Measurements from ENCODE around the gene ATMIN. TPM values are rescaled to one million over a fixed set of nuclear protein-coding genes. Genes with fewer than 3 reads are reported as not detected.
A peak's percentile ranks its signal among the peaks of the same experiment; 100 is the strongest.

Gene ATMIN
- total and polyA plus RNA-seq, 2 experiments from 2014 or later: 9.8 to 41.7 TPM

GRCh38 chr16:80997964-80998620, 37.5 kb upstream of the ATMIN start:
- in situ Hi-C loops (cut with MboI): no loop called here
- no peak overlapping the region for H3K4me2 ChIP-seq (ENCODE audit: unreplicated experiment)
- H3K4me1 ChIP-seq (ENCODE audit: insufficient read depth): peaks cover 27% of the 10 kb centered on the region
- no peaks in the 10 kb centered on the region for H3K9me3 ChIP-seq (ENCODE audit: low read depth)
- TF ChIP-seq EZH2phosphoT487 (IDR thresholded peaks at IDR 0.05; ENCODE audit: insufficient read depth, low read depth) (no peak), EZH2 (IDR thresholded peaks at IDR 0.05; ENCODE audit: insufficient read depth, poor library complexity, severe bottlenecking) (no peak)
- H4K20me1 ChIP-seq (ENCODE audit: insufficient read depth): no peaks in the 10 kb centered on the region
- H3K27ac ChIP-seq: no peak overlapping the region
- peaks cover 96% of the 10 kb centered on the region for H3K79me2 ChIP-seq (ENCODE audit: insufficient read depth)
- H3K9ac ChIP-seq: no peak overlapping the region
- peaks cover 18% of the 10 kb centered on the region for H3F3A ChIP-seq (ENCODE audit: insufficient read depth)
- H3K9me2 ChIP-seq (ENCODE audit: insufficient read depth): no peaks in the 10 kb centered on the region
- DNase-seq: no peak
- 98 to 100% methylated on average over 7 of the region's 7 CpGs for WGBS, 2 experiments (ENCODE audit: low coverage in 1 of 2, low lambda C conversion rate in 2 of 2, missing lambda C conversion rate in 2 of 2)
- no peak overlapping the region for H3K4me3 ChIP-seq
- no peaks in the 10 kb centered on the region for H3K27me3 ChIP-seq (replicated peaks; ENCODE audit: insufficient read depth)
- no peaks in the 10 kb centered on the region for H3K36me3 ChIP-seq (ENCODE audit: low read depth)
- no peak overlapping the region for H2AFZ ChIP-seq

DNA sequence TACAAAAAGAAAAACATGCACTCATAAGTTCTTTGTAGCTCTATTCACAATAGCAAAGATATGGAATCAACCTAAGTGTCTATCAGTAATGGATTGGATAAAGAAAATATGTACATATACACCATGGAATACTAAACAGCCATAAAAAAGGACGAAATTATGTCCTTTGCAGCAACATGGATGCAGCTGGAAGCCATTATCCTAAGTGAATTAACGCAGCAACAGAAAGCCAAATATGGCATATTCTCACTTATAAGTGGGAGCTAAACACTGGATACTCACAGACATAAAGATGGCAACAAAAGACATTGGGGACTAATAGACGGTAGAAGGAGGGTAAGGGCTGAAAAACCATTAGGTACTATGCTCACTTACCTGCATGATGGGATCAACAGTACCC, 34.8 kb upstream of the ATMIN start:
- DNase-seq: no peak
- no peak overlapping the region for H3K27ac ChIP-seq
- WGBS, 2 experiments (ENCODE audit: low coverage in 1 of 2, low lambda C conversion rate in 2 of 2, missing lambda C conversion rate in 2 of 2): 92 to 100% methylated on average over 3 of the region's 3 CpGs
- H3K9me3 ChIP-seq (ENCODE audit: low read depth): no peaks in the 10 kb centered on the region
- H3K27me3 ChIP-seq (replicated peaks; ENCODE audit: insufficient read depth): no peaks in the 10 kb centered on the region
- no peak overlapping the region for H3K9ac ChIP-seq
- H3K9me2 ChIP-seq (ENCODE audit: insufficient read depth): no peaks in the 10 kb centered on the region
- H3K4me2 ChIP-seq (ENCODE audit: unreplicated experiment): no peak overlapping the region
- H3F3A ChIP-seq (ENCODE audit: insufficient read depth): peaks cover 15% of the 10 kb centered on the region
- H4K20me1 ChIP-seq (ENCODE audit: insufficient read depth): no peaks in the 10 kb centered on the region
- H3K36me3 ChIP-seq (ENCODE audit: low read depth): no peaks in the 10 kb centered on the region
- in situ Hi-C loops (cut with MboI): no loop called here
- peaks cover 100% of the 10 kb centered on the region for H3K79me2 ChIP-seq (ENCODE audit: insufficient read depth)
- peaks cover 22% of the 10 kb centered on the region for H3K4me1 ChIP-seq (ENCODE audit: insufficient read depth)
- no peak overlapping the region for H3K4me3 ChIP-seq
- no peak for TF ChIP-seq EZH2 (IDR thresholded peaks at IDR 0.05; ENCODE audit: insufficient read depth, poor library complexity, severe bottlenecking)
- TF ChIP-seq EZH2phosphoT487 (IDR thresholded peaks at IDR 0.05; ENCODE audit: insufficient read depth, low read depth): no peak
- H2AFZ ChIP-seq: no peak overlapping the region

GRCh38 chr16:81001330-81001729, 34.3 kb upstream of the ATMIN start:
- no peak overlapping the region for H3K9ac ChIP-seq
- H3K36me3 ChIP-seq (ENCODE audit: low read depth): no peaks in the 10 kb centered on the region
- TF ChIP-seq EZH2 (IDR thresholded peaks at IDR 0.05; ENCODE audit: insufficient read depth, poor library complexity, severe bottlenecking): no peak
- H3K4me1 ChIP-seq (ENCODE audit: insufficient read depth): peaks cover 22% of the 10 kb centered on the region
- no peaks in the 10 kb centered on the region for H3K9me2 ChIP-seq (ENCODE audit: insufficient read depth)
- H3K9me3 ChIP-seq (ENCODE audit: low read depth): no peaks in the 10 kb centered on the region
- no peak for DNase-seq
- WGBS, 2 experiments (ENCODE audit: low coverage in 1 of 2, low lambda C conversion rate in 2 of 2, missing lambda C conversion rate in 2 of 2): 95 to 96% methylated on average over 5 of the region's 5 CpGs
- H3F3A ChIP-seq (ENCODE audit: insufficient read depth): peaks cover 15% of the 10 kb centered on the region
- H3K4me2 ChIP-seq (ENCODE audit: unreplicated experiment): no peak overlapping the region
- H3K27ac ChIP-seq: no peak overlapping the region
- no peaks in the 10 kb centered on the region for H4K20me1 ChIP-seq (ENCODE audit: insufficient read depth)
- in situ Hi-C loops (cut with MboI): no loop called here
- no peak overlapping the region for H3K4me3 ChIP-seq
- no peaks in the 10 kb centered on the region for H3K27me3 ChIP-seq (replicated peaks; ENCODE audit: insufficient read depth)
- H2AFZ ChIP-seq: no peak overlapping the region
- H3K79me2 ChIP-seq (ENCODE audit: insufficient read depth): peaks cover 100% of the 10 kb centered on the region

- no peak for DNase-seq
- H3K27me3 ChIP-seq (replicated peaks; ENCODE audit: insufficient read depth): no peaks in the 10 kb centered on the region
- TF ChIP-seq EZH2 (IDR thresholded peaks at IDR 0.05; ENCODE audit: insufficient read depth, poor library complexity, severe bottlenecking) (no peak), EZH2phosphoT487 (IDR thresholded peaks at IDR 0.05; ENCODE audit: insufficient read depth, low read depth) (no peak)
- no peaks in the 10 kb centered on the region for H3K9me2 ChIP-seq (ENCODE audit: insufficient read depth)
- in situ Hi-C loops (cut with MboI): no loop called here
- no peak overlapping the region for H3K4me3 ChIP-seq
- H3K4me1 ChIP-seq (ENCODE audit: insufficient read depth): peaks cover 11% of the 10 kb centered on the region
- 94 to 95% methylated on average over 4 of the region's 4 CpGs for WGBS, 2 experiments (ENCODE audit: low coverage in 1 of 2, low lambda C conversion rate in 2 of 2, missing lambda C conversion rate in 2 of 2)
- H4K20me1 ChIP-seq (ENCODE audit: insufficient read depth): no peaks in the 10 kb centered on the region
- H3K9ac ChIP-seq: peak overlapping the region; percentile 45; the same call in 1 of the 2 replicates
- no peaks in the 10 kb centered on the region for H3K9me3 ChIP-seq (ENCODE audit: low read depth)
- no peaks in the 10 kb centered on the region for H3K36me3 ChIP-seq (ENCODE audit: low read depth)
- H3K79me2 ChIP-seq (ENCODE audit: insufficient read depth): peaks cover 88% of the 10 kb centered on the region
- peak overlapping the region; percentile 13 for H3K4me2 ChIP-seq (ENCODE audit: unreplicated experiment)
- H2AFZ ChIP-seq: no peak overlapping the region
- H3K27ac ChIP-seq: peak overlapping the region; percentile 81
- peaks cover 21% of the 10 kb centered on the region for H3F3A ChIP-seq (ENCODE audit: insufficient read depth)
Measured at GRCh38 chr16:81003064-81003463, 32.6 kb upstream of the ATMIN start.
